ENCODE data around the gene SNN. TPM values are rescaled to one million over a fixed set of nuclear protein-coding genes. Genes with fewer than 3 reads are reported as not detected.

The SNN gene
- total and polyA plus RNA-seq, 9 of the 15 experiments (the other 6 are each of a cell fraction or from before 2014, with no cell fraction given), result 0.07 to 2.9 (median 1.9) TPM

GRCh38 chr16:11625769-11626168 is 42.5 kb upstream of the SNN start:
- Histone ChIP-seq H3K4me3 (no peak overlapping the region), H3K4me1 (replicated peaks in 1 of 2; ENCODE audit: control insufficient read depth in 2 of 2, insufficient read depth in 2 of 2, low read length in 2 of 2) (peaks cover 16 to 26% of the 10 kb centered on the region in 2 experiments), H4K20me1 (replicated peaks; ENCODE audit: control insufficient read depth, insufficient read depth, low read length) (no peaks in the 10 kb centered on the region), H3K27me3 (ENCODE audit: control insufficient read depth in 2 of 2, insufficient read depth in 2 of 2, low read length in 2 of 2) (peaks cover 0 to under 1% of the 10 kb centered on the region in 2 experiments; a peak in 1 of 5 replicates), H2AFZ (ENCODE audit: low read depth, low read length) (no peak overlapping the region), H3K36me3 (ENCODE audit: control insufficient read depth, insufficient read depth, low read length) (no peaks in the 10 kb centered on the region), H3K9ac (ENCODE audit: insufficient read depth in 1 of 2, low read depth in 2 of 2, low read length in 2 of 2) (no peak overlapping the region), H3K4me2 (ENCODE audit: insufficient read depth, low read length) (no peak overlapping the region), H3K9me1 (ENCODE audit: control insufficient read depth, insufficient read depth, low read length) (no peaks in the 10 kb centered on the region), H3K79me2 (ENCODE audit: control insufficient read depth, insufficient read depth, low read length) (no peaks in the 10 kb centered on the region), H3K9me3 (replicated peaks; ENCODE audit: control insufficient read depth, insufficient read depth, low read depth, low read length) (no peaks in the 10 kb centered on the region), H3K27ac (ENCODE audit: extremely low read depth, low read depth, low read length) (no peak overlapping the region)
- in situ Hi-C loops (cut with MboI) (no loop called here), intact Hi-C loops (cut with micrococcal nuclease) (no loop called here)
- no TSS peak for BruUV-seq (replicated peaks)
- DNase-seq (ENCODE audit: extremely low read depth in 1 of 4, low spot score in 3 of 4), result no peak
- 77% methylated on average over 4 of the region's 4 CpGs for WGBS (ENCODE audit: insufficient coverage, low coverage, missing lambda C conversion rate)
- CTCF ChIA-PET (ENCODE audit: low intra/inter-chr PET ratio), result no interaction called here
- FAIRE-seq, result no peak
- POLR2A ChIA-PET, result no interaction called here
- no peak for ATAC-seq
- TF ChIP-seq CREB5 (CRISPR knock-in tag; IDR thresholded peaks at IDR 0.05), result no peak
- TF ChIP-seq MTA3 (IDR thresholded peaks at IDR 0.05; ENCODE audit: borderline replicate concordance), result no peak
- peak in 1 of 2 experiments; percentile 13 for TF ChIP-seq AFF1 (IDR thresholded peaks at IDR 0.05; ENCODE audit: low read depth in 1 of 2, partially characterized antibody in 2 of 2)
- no peak for TF ChIP-seq ZNF644 (tag; IDR thresholded peaks at IDR 0.05; ENCODE audit: low read depth)
- peak; percentile 61 for TF ChIP-seq BRD9 (IDR thresholded peaks at IDR 0.05; ENCODE audit: low read depth, partially characterized antibody)
- TF ChIP-seq BCOR (IDR thresholded peaks at IDR 0.05), result peak; percentile 82
- TF ChIP-seq RNF219 (CRISPR knock-in tag; IDR thresholded peaks at IDR 0.05), result no peak
- no peak for TF ChIP-seq TBP (optimal IDR thresholded peaks at IDR 0.05; ENCODE audit: low read depth, low read length)
- TF ChIP-seq MXD1 (CRISPR knock-in tag; IDR thresholded peaks at IDR 0.05; ENCODE audit: borderline replicate concordance, poor library complexity, severe bottlenecking), result no peak
- TF ChIP-seq RCOR1 (IDR thresholded peaks at IDR 0.05; ENCODE audit: borderline replicate concordance in 1 of 2, low read depth in 2 of 2, low read length in 2 of 2), result 0 out of 4 replicates have a peak, but pooled peaks of 1 of the 2 experiments have one; percentile 18
- TF ChIP-seq FOXP1 (CRISPR knock-in tag; IDR thresholded peaks at IDR 0.05), result no peak
- no peak for TF ChIP-seq SETDB1 (IDR thresholded peaks at IDR 0.05; ENCODE audit: low read length)
- TF ChIP-seq NFXL1 (CRISPR knock-in tag; IDR thresholded peaks at IDR 0.05), result no peak
- TF ChIP-seq CBX1 (IDR thresholded peaks at IDR 0.05; ENCODE audit: low read depth), result peak; percentile 75; the same call in 1 of the 2 replicates
- peak; percentile 94 for TF ChIP-seq RBM25 (IDR thresholded peaks at IDR 0.05; ENCODE audit: low read depth, low read length, severe bottlenecking)
- TF ChIP-seq HDAC2 (IDR thresholded peaks at IDR 0.05), result peak; percentile 43; the same call in 1 of the 2 replicates

Measured in K562 (cell line).